ENCODE measurements around the gene AFF2.

Gene AFF2

DNA sequence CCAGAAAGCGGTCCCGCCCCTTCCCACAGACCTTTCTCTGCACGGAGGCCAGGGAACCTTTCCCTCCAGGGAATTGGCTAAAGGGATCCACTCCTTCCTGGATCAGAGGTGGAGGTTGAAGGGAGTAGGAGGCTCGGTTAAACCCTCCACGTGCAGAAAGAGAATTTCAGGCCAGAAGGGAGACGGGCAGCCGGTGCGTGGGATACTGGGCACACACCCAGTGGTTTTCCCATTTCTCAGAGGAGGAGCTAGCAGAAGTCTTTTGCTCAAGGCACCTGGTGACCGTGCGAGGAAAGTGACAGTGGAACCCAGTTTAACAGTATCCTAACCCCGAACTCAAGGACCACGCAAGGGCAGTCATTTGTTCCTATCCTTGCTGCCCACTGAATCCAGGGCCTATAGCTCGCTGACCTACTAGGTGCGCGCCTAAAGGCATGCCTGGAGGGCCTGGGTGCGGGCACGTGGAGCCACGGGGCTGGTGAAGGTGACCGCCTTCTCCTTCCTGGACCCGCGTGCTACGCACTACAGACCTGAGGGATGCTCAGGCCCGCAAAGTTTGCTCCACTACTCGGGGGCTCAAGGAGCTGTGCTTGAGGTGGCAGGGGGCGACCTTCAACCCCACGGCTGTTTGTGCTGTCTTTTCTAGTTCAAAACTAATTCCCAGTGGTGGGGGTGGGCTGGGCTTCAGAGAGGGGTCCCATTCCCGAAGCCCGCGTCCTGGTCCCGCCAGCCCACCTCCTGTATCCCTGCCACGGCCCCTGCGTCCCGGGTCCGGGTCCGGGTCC lies 587 bp upstream of the AFF2 start:
- no peak overlapping the region for H3K4me2 ChIP-seq (ENCODE audit: low read depth, low read length)
- H3F3A ChIP-seq (ENCODE audit: insufficient read depth, low read length) = no peaks in the 10 kb centered on the region
- TF ChIP-seq EZH2phosphoT487 (IDR thresholded peaks at IDR 0.05; ENCODE audit: low read length) (no peak), CTCF (IDR thresholded peaks at IDR 0.05; ENCODE audit: low read length) (no peak), EZH2 (optimal IDR thresholded peaks at IDR 0.05; ENCODE audit: low read depth, low read length) (no peak)
- no peak overlapping the region for H3K4me3 ChIP-seq (ENCODE audit: low read length)
- no peaks in the 10 kb centered on the region for H3K27me3 ChIP-seq (replicated peaks; ENCODE audit: insufficient read depth, low read length)
- H3K4me1 ChIP-seq (ENCODE audit: low read length) = no peaks in the 10 kb centered on the region
- no peaks in the 10 kb centered on the region for H3K79me2 ChIP-seq (ENCODE audit: low read length)
- H4K20me1 ChIP-seq (ENCODE audit: insufficient read depth, low read length) = no peaks in the 10 kb centered on the region
- H3K27ac ChIP-seq (ENCODE audit: low read length) = no peak overlapping the region
- H3K9ac ChIP-seq (ENCODE audit: low read length) = no peak overlapping the region
- H3K9me2 ChIP-seq (replicated peaks; ENCODE audit: insufficient read depth, low read length) = no peaks in the 10 kb centered on the region
- no peak overlapping the region for H2AFZ ChIP-seq (ENCODE audit: low read length)
- no peaks in the 10 kb centered on the region for H3K9me3 ChIP-seq (replicated peaks; ENCODE audit: insufficient read depth, low read length)
- DNase-seq = no peak
- no peaks in the 10 kb centered on the region for H3K36me3 ChIP-seq (replicated peaks; ENCODE audit: insufficient read depth, low read length)

GRCh38 chrX:148501386-148502066 lies 1.1 kb downstream of the AFF2 start:
- peak; percentile 11 for DNase-seq

DNA sequence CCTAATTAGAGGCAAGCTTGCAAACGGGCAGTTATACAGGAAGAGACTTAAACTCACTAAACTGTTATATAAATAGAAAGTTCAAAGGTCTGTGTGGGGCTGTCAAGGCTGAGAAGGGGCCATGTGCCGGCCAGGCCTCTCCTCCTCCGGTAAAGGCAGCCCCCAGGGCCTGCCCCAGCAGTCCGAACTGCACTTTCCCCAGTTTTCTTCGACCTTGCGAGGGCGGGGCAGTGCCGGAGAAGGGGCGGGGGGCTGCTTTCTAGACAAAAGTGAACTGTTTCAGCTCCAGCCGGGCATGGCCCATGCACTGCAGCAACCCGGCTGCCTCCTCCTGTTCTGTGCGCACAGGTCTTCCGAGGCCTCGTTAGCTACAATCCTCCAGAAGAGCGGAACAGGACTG lies 4.1 kb downstream of the AFF2 start:
- no peak for DNase-seq
- H3K4me2 ChIP-seq (ENCODE audit: low read depth, low read length) = no peak overlapping the region
- no peaks in the 10 kb centered on the region for H3K4me1 ChIP-seq (ENCODE audit: low read length)
- no peaks in the 10 kb centered on the region for H3K9me2 ChIP-seq (replicated peaks; ENCODE audit: insufficient read depth, low read length)
- H3F3A ChIP-seq (ENCODE audit: insufficient read depth, low read length) = no peaks in the 10 kb centered on the region
- H3K27me3 ChIP-seq (replicated peaks; ENCODE audit: insufficient read depth, low read length) = no peaks in the 10 kb centered on the region
- H3K9ac ChIP-seq (ENCODE audit: low read length) = no peak overlapping the region
- no peaks in the 10 kb centered on the region for H3K36me3 ChIP-seq (replicated peaks; ENCODE audit: insufficient read depth, low read length)
- no peak overlapping the region for H3K27ac ChIP-seq (ENCODE audit: low read length)
- H4K20me1 ChIP-seq (ENCODE audit: insufficient read depth, low read length) = no peaks in the 10 kb centered on the region
- no peak overlapping the region for H2AFZ ChIP-seq (ENCODE audit: low read length)
- no peaks in the 10 kb centered on the region for H3K9me3 ChIP-seq (replicated peaks; ENCODE audit: insufficient read depth, low read length)
- no peak overlapping the region for H3K4me3 ChIP-seq (ENCODE audit: low read length)
- no peak for TF ChIP-seq CTCF (IDR thresholded peaks at IDR 0.05; ENCODE audit: low read length)
- no peak for TF ChIP-seq EZH2 (optimal IDR thresholded peaks at IDR 0.05; ENCODE audit: low read depth, low read length)
- TF ChIP-seq EZH2phosphoT487 (IDR thresholded peaks at IDR 0.05; ENCODE audit: low read length) = no peak
- no peaks in the 10 kb centered on the region for H3K79me2 ChIP-seq (ENCODE audit: low read length)

More at GRCh38 chrX:148501386-148502066, 1.1 kb downstream of the AFF2 start:
- peak overlapping the region; percentile 77 for H3K4me2 ChIP-seq (ENCODE audit: low read depth, low read length)
- no peaks in the 10 kb centered on the region for H3F3A ChIP-seq (ENCODE audit: insufficient read depth, low read length)
- no peaks in the 10 kb centered on the region for H3K27me3 ChIP-seq (replicated peaks; ENCODE audit: insufficient read depth, low read length)
- H3K4me3 ChIP-seq (ENCODE audit: low read length) = peak overlapping the region; percentile 55
- no peaks in the 10 kb centered on the region for H3K9me2 ChIP-seq (replicated peaks; ENCODE audit: insufficient read depth, low read length)
- H3K4me1 ChIP-seq (ENCODE audit: low read length) = no peaks in the 10 kb centered on the region
- no peaks in the 10 kb centered on the region for H3K9me3 ChIP-seq (replicated peaks; ENCODE audit: insufficient read depth, low read length)
- no peak for TF ChIP-seq CTCF (IDR thresholded peaks at IDR 0.05; ENCODE audit: low read length)
- no peak for TF ChIP-seq EZH2phosphoT487 (IDR thresholded peaks at IDR 0.05; ENCODE audit: low read length)
- no peak for TF ChIP-seq EZH2 (optimal IDR thresholded peaks at IDR 0.05; ENCODE audit: low read depth, low read length)
- H3K79me2 ChIP-seq (ENCODE audit: low read length) = no peaks in the 10 kb centered on the region
- H2AFZ ChIP-seq (ENCODE audit: low read length) = peak overlapping the region; percentile 30
- no peaks in the 10 kb centered on the region for H3K36me3 ChIP-seq (replicated peaks; ENCODE audit: insufficient read depth, low read length)
- H3K9ac ChIP-seq (ENCODE audit: low read length) = no peak overlapping the region; the same call in 1 of the 2 replicates
- H3K27ac ChIP-seq (ENCODE audit: low read length) = no peak overlapping the region
- H4K20me1 ChIP-seq (ENCODE audit: insufficient read depth, low read length) = no peaks in the 10 kb centered on the region
